Mononuclear cell (primary cell): ENCODE measurements around the gene FERMT3. TPM values are rescaled to one million over a fixed set of nuclear protein-coding genes. Genes with fewer than 3 reads are reported as not detected.
A peak's percentile ranks its signal among the peaks of the same experiment; 100 is the strongest.

Source experiments
- H3K27me3 ChIP-seq: 2 replicates; pipeline ENCODE4 v1.6.0; 2011; ENCODE audit warnings: low read length, control low read depth; ENCODE audit not compliant: insufficient read depth
- H3K4me1 ChIP-seq: 2 replicates; pipeline ENCODE4 v1.5.1; 2011; ENCODE audit warnings: mild to moderate bottlenecking, low read length, control low read depth; ENCODE audit not compliant: insufficient read depth
- H3K4me3 ChIP-seq: 2 replicates; pipeline ENCODE4 v1.5.1; 2011; ENCODE audit warnings: mild to moderate bottlenecking, low read length, moderate library complexity
- H3K9me3 ChIP-seq: 2 replicates; pipeline ENCODE4 v1.5.1; 2011; ENCODE audit warnings: low read depth, mild to moderate bottlenecking, control low read depth, low read length
- total RNA-seq: library from RNA; depleted of rRNA; stranded (reverse); fragments of >200 nt; gene quantifications from one replicate; pipeline ENCODE4 v1.2.3, GENCODE V29; 2012

The FERMT3 gene
- total RNA-seq, 1 donor: 105 TPM

DNA sequence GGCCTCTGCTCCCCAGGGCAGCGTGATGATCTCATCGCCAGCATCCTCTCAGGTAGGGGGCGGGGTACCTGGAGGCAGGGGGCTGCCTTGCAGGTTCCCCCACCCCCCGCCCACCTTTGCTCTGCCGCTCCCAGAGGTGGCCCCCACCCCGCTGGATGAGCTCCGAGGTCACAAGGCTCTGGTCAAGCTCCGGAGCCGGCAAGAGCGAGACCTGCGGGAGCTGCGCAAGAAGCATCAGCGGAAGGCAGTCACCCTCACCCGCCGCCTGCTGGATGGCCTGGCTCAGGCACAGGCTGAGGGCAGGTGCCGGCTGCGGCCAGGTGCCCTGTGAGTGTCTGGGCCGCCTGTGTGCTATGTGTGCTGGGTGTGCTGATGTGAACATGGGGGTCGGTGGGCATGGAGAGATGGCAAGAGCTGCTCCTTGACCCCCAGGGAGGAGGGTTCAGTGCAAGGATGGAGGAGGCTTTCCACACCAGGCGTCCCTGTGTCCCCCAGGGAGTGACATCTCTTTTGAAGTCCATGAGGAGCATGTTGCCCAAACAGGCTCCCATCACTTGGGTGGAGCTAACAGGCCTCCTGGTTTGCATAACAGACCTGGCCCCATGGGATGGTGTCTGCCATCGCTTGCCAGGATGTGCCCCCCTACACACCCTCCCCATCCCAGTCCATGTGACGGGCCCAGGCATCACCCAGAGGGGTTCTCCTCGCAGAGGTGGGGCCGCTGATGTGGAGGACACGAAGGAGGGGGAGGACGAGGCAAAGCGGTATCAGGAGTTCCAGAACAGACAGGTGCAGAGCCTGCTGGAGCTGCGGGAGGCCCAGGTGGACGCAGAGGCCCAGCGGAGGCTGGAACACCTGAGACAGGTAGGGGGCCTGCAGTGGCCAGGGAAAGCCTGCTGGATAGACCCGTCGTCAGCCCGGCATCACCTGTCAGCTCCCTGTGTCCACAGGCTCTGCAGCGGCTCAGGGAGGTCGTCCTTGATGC, 58.9 kb downstream of the FERMT3 start:
- Histone ChIP-seq H3K4me3 (no peak overlapping the region), H3K27me3 (no peaks in the 10 kb centered on the region), H3K4me1 (peaks cover 22% of the 10 kb centered on the region), H3K9me3 (no peaks in the 10 kb centered on the region)

DNA sequence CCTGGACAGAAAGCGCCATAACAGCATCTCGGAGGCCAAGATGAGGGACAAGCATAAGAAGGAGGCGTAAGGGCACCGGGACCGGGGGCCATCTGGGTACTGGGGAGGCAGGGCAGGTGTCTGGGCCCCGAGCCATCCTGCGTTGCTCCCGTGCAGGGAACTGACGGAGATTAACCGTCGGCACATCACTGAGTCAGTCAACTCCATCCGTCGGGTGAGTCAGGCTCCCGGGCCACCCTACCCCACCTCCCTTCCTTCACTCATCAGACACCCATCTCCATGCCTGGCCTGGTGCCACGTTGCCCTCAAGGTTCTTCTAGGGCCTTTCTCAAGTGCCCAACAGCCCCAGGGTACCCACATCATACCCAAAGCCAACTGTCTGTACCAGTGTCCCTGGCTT, 59.8 kb downstream of the FERMT3 start:
- Histone ChIP-seq H3K27me3 (no peaks in the 10 kb centered on the region), H3K4me3 (no peak overlapping the region), H3K9me3 (no peaks in the 10 kb centered on the region), H3K4me1 (peaks cover 26% of the 10 kb centered on the region)

DNA sequence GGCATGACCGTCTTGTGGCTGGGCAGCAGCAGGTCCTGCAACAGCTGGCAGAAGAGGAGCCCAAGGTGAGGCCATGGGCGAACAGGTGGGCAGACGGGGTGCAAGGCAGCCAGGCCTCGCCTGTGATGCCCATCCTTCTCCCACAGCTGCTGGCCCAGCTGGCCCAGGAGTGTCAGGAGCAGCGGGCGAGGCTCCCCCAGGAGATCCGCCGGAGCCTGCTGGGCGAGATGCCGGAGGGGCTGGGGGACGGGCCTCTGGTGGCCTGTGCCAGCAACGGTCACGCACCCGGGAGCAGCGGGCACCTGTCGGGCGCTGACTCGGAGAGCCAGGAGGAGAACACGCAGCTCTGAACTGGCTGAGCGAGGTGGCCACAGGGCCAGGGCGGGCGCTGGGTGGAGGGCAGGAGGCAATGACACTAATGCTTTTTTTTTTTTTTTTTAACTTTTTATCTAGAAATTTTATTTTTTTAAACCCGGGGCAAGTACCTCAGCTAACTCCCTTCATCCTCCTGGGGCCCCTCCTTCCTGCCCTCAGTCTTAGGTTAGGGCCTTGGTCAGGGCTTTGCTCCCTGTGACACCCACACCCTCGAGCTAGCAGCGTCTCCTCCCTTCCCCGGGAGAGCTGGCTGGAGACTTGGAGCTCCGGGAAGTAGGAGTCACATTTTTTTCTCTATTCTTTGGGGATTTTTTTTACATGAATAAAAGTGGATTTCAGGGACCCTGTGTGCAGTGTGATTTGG, 60.9 kb downstream of the FERMT3 start:
- no peak overlapping the region for H3K4me3 ChIP-seq
- H3K9me3 ChIP-seq: no peaks in the 10 kb centered on the region
- H3K27me3 ChIP-seq: no peaks in the 10 kb centered on the region
- H3K4me1 ChIP-seq: peaks cover 35% of the 10 kb centered on the region

DNA sequence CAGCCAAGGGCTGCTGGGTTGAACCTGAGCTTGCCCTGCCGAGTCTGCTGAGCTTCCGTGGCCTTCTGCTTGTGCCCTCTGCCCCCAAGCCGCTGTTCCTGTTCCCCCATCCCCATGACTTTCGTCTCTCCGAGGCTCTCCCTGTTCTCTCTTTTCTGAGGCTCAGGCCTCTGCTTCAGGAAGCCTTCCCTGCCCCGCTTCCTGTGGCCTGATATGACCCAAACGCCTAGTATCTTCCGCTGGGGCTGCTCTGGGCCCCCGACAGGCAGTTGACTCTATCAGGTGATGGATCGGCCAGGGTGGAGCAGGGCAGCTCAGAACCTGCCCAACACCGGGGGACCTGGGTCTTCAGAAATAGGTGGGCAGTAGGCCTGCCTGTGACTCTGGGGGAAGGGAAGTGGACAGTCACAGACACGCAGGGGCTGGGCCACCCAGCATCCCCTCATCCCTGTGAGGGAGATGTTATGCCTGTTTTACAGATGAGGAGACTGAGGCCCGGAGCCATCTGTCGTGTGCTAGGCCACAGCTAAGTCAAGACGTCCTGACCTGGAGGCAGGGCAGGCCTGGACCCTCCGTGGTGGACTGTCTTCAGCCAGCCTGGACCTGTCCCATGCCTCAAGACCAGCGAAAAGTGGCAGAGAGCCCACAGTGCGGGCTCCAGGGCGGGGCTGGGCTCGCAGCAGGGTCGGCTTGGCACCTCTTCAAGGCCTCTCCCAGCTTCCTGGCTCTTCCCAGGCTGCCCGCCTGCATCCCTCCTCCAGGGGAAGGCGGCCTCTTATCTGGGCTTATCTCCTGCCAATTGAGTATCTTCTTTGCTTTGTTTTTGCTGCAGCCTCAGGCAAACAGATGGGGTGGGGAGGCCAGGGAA, 61.7 kb downstream of the FERMT3 start:
- peaks cover 35% of the 10 kb centered on the region for H3K4me1 ChIP-seq
- no peaks in the 10 kb centered on the region for H3K27me3 ChIP-seq
- no peaks in the 10 kb centered on the region for H3K9me3 ChIP-seq
- peak overlapping the region; percentile 66 for H3K4me3 ChIP-seq

DNA sequence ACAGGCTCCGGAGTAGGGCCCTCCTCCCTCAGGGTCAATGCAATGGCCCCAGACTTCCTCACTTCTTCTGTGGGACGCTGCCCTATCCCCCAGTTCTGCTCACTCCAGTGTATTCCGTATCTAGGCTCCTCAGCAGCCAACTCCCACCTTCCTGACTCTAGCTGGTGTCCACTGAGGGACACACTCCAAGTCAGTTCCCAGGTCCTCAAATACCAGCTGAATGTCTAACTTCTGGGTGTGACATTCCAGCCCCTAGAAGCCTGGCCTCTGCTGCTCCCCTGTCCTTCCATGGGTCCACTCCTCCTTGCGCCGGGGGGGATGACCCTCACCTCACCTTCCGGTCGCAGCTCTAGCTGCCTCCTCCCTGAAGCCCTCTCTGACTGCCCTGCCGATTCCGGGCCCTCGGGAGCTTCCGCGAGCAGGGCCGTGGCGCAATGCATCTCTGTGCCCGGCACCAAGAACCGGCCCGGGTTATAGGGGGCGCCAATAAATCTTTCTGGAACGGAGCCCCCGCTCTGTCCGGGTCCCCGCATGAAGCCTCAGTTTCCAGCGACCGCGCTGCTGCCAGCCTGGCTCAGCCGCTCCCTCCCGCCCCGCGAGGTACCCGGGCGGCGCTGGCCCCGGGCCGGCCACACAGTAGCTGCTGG, 62.5 kb downstream of the FERMT3 start:
- Histone ChIP-seq H3K27me3 (no peaks in the 10 kb centered on the region), H3K9me3 (no peaks in the 10 kb centered on the region), H3K4me1 (peaks cover 35% of the 10 kb centered on the region), H3K4me3 (peak overlapping the region; percentile 66)

DNA sequence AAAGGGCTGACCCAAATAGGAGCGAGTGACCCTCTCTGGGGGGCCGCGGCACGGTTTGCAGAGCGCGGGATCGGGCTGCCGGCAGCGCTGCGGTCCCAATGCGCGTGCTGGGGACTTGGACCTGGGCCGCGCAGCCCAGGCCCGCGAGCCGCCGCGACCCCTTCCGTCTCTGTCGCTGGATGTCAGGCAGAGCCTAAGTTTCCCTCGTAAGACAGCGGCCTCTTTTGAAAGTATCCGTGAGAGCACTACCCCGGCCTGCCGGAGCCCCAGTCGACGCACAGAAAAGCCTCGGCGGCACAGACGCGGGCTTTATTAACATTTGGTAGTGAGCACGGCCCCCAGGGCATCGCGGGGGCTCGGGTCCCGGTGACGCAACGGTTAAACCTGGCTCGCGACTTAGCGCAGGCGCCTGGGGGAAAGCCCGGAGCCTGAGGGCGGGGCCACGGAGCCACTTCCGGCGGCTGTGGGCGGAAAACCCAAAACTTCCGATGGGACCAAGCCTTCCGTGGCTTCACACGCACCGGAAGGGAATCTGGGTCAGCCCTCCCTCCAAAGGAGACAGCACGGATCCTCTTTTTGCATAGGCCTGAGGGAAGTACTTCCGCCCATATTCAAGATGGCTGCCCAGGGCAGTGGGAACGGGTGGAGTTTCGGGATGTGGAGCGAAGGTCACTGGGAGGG, 63.2 kb downstream of the FERMT3 start:
- Histone ChIP-seq H3K27me3 (no peaks in the 10 kb centered on the region), H3K4me1 (peaks cover 35% of the 10 kb centered on the region), H3K4me3 (peak overlapping the region; percentile 66), H3K9me3 (no peaks in the 10 kb centered on the region)

Other genes with a start within 250 kb of the FERMT3 start
- 173 TPM for gene COX8A, start 232.1 kb upstream of the FERMT3 start, total RNA-seq
- 33.6 TPM for gene OTUB1, start 220.3 kb upstream of the FERMT3 start, total RNA-seq
- gene FLRT1, start 170.8 kb upstream of the FERMT3 start, total RNA-seq: not detected
- 4.0 TPM for gene MACROD1, start 40.6 kb upstream of the FERMT3 start, total RNA-seq
- 36.8 TPM for gene STIP1, start 20.6 kb upstream of the FERMT3 start, total RNA-seq
- 5.2 TPM for gene TRPT1, start 19.5 kb downstream of the FERMT3 start, total RNA-seq
- gene NUDT22, start 19.6 kb downstream of the FERMT3 start, total RNA-seq: 19.4 TPM
- 13.1 TPM for gene DNAJC4, start 23.8 kb downstream of the FERMT3 start, total RNA-seq
- gene VEGFB, start 27.9 kb downstream of the FERMT3 start, total RNA-seq: 9.1 TPM
- gene FKBP2, start 34.4 kb downstream of the FERMT3 start, total RNA-seq: 8.1 TPM
- 26.4 TPM for gene PPP1R14B, start 40.2 kb downstream of the FERMT3 start, total RNA-seq
- 3.7 TPM for gene PLCB3, start 44.8 kb downstream of the FERMT3 start, total RNA-seq
- gene BAD, start 77.9 kb downstream of the FERMT3 start, total RNA-seq: 26.7 TPM
- 13.9 TPM for gene GPR137, start 79.1 kb downstream of the FERMT3 start, total RNA-seq
- not detected for gene KCNK4, start 84.6 kb downstream of the FERMT3 start, total RNA-seq
- not detected for gene CATSPERZ, start 93.6 kb downstream of the FERMT3 start, total RNA-seq
- gene ESRRA, start 98.8 kb downstream of the FERMT3 start, total RNA-seq: 8.5 TPM
- gene TRMT112, start 110.8 kb downstream of the FERMT3 start, total RNA-seq: 62.1 TPM
- 42.5 TPM for gene PRDX5, start 111.4 kb downstream of the FERMT3 start, total RNA-seq
- 42.7 TPM for gene CCDC88B, start 133.5 kb downstream of the FERMT3 start, total RNA-seq
- 23.5 TPM for gene RPS6KA4, start 152.4 kb downstream of the FERMT3 start, total RNA-seq